GM12878 (cell line): Measurements from ENCODE around the gene ZSCAN20. TPM values are rescaled to one million over a fixed set of nuclear protein-coding genes. Genes with fewer than 3 reads are reported as not detected.
A peak's percentile ranks its signal among the peaks of the same experiment; 100 is the strongest.

Experiments
- ATAC-seq: fragments of 200-7000 bp; cut with Tn5 transposase; 3 replicates; pipeline ENCODE4 v1.9.1; 2020; ENCODE audit warnings: mild to moderate bottlenecking, moderate library complexity
- BruUV-seq: library from RNA; stranded (reverse); fragments of 400-500 nt; replicated peaks from 2 replicates; lab custom pipeline; 2021; lab: Mats Ljungman, UMichigan
- CTCF ChIA-PET: fragments of 300-600 bp; sonication (Branson Sonifier 250); formaldehyde crosslinking; extraction: SDS; loops from one replicate; lab custom pipeline; 2021; ENCODE audit warnings: inconsistent platforms; lab: Yijun Ruan, JAX
- POLR2A ChIA-PET: fragments of 350-600 bp; formaldehyde crosslinking; extraction: SDS; loops from one replicate; lab custom pipeline; 2021; ENCODE audit warnings: inconsistent platforms; lab: Charles Lee
- RAD21 ChIA-PET: fragments of 300-600 bp; sonication (Branson Sonifier 250); formaldehyde crosslinking; loops from one replicate; lab custom pipeline; 2023; ENCODE audit warnings: antibody characterized with exemption; ENCODE audit not compliant: unreplicated experiment; lab: Charles Lee
- SMC1A ChIA-PET: fragments of 300-600 bp; sonication (Branson Sonifier 250); formaldehyde crosslinking; loops from one replicate; lab custom pipeline; 2023; ENCODE audit not compliant: unreplicated experiment, uncharacterized antibody; lab: Charles Lee
- DNase-seq: peaks from one replicate; pipeline ENCODE4 v3.0.0-alpha.2; 2011; ENCODE audit warnings: low read depth, low spot score
- FAIRE-seq: peaks from 3 replicates; lab custom pipeline; 2011; peaks lifted over from hg19 to GRCh38; lab: Jason Lieb, UNC
- H2AFZ ChIP-seq: 2 replicates; pipeline ENCODE4 v1.6.0; 2011; ENCODE audit warnings: low read depth, low read length, control low read depth; ENCODE audit not compliant: control insufficient read depth
- H3K27ac ChIP-seq: 2 replicates; pipeline ENCODE4 v1.5.1; 2011; ENCODE audit warnings: control low read depth; ENCODE audit not compliant: control insufficient read depth, insufficient read depth
- H3K27me3 ChIP-seq, 2 experiments: replicated peaks in 1 of 2; 2 replicates each; pipeline versions ENCODE4 v1.6.0 to v1.6.1; 2011; ENCODE audit warnings: low read length in 1 of 2; ENCODE audit not compliant: control insufficient read depth in 2 of 2, insufficient read depth in 2 of 2
- H3K36me3 ChIP-seq, 2 experiments: 2 replicates each; pipeline ENCODE4 v1.5.1; 2011; ENCODE audit warnings: low read length in 1 of 2; ENCODE audit not compliant: control insufficient read depth in 2 of 2, insufficient read depth in 2 of 2
- H3K4me1 ChIP-seq: 2 replicates; pipeline ENCODE4 v1.6.1; 2011; ENCODE audit warnings: mild to moderate bottlenecking, low read length, moderate library complexity, mixed read lengths; ENCODE audit not compliant: control insufficient read depth, insufficient read depth
- H3K4me2 ChIP-seq: 2 replicates; pipeline ENCODE4 v1.6.0; 2011; ENCODE audit warnings: control low read depth; ENCODE audit not compliant: control insufficient read depth, insufficient read depth
- H3K4me3 ChIP-seq: fragments of 200-600 bp; sonication (generic); 2 replicates; pipeline ENCODE4 v1.5.1; 2016
- H3K79me2 ChIP-seq: 2 replicates; pipeline ENCODE4 v1.6.0; 2011; ENCODE audit warnings: low read length; ENCODE audit not compliant: control insufficient read depth, insufficient read depth
- H3K9ac ChIP-seq: 2 replicates; pipeline ENCODE4 v1.8.0; 2011; ENCODE audit warnings: low read length, control low read depth, mixed read lengths; ENCODE audit not compliant: control insufficient read depth, insufficient read depth
- H3K9me3 ChIP-seq: replicated peaks from 3 replicates; pipeline ENCODE4 v1.5.1; 2011; ENCODE audit warnings: mild to moderate bottlenecking, low read length; ENCODE audit not compliant: control insufficient read depth, insufficient read depth
- H4K20me1 ChIP-seq: 2 replicates; pipeline ENCODE4 v1.6.0; 2011; ENCODE audit not compliant: control insufficient read depth, insufficient read depth
- BCL3 ChIP-seq: IDR thresholded peaks from 2 replicates; pipeline ENCODE4 v1.6.1; 2011; ENCODE audit warnings: borderline replicate concordance, low read depth, mild to moderate bottlenecking, moderate library complexity, low read length; ENCODE audit not compliant: insufficient read depth, poor library complexity, severe bottlenecking
- GABPA ChIP-seq: IDR thresholded peaks from 2 replicates; pipeline ENCODE4 v1.6.1; 2014; ENCODE audit warnings: antibody characterized with exemption, low read depth, mild to moderate bottlenecking, inconsistent platforms
- IKZF2 ChIP-seq, 2 experiments: fragments of 450-650 bp; IDR thresholded peaks; 2 replicates each; pipeline ENCODE4 v1.6.1; 2017; ENCODE audit warnings: mild to moderate bottlenecking in 2 of 2, moderate library complexity in 2 of 2
- KLF5 ChIP-seq: fragments of 450-650 bp; IDR thresholded peaks from 2 replicates; pipeline ENCODE4 v1.6.1; 2014; ENCODE audit warnings: mild to moderate bottlenecking; ENCODE audit not compliant: partially characterized antibody
- LARP7 ChIP-seq: fragments of 450-650 bp; IDR thresholded peaks from 2 replicates; pipeline ENCODE4 v1.6.1; 2017; ENCODE audit warnings: mild to moderate bottlenecking
- MEF2B ChIP-seq: fragments of 450-650 bp; IDR thresholded peaks from 2 replicates; pipeline ENCODE4 v1.6.1; 2018; ENCODE audit warnings: mild to moderate bottlenecking, moderate library complexity; ENCODE audit not compliant: partially characterized antibody, poor library complexity, severe bottlenecking
- MLLT1 ChIP-seq: fragments of 450-650 bp; IDR thresholded peaks from 2 replicates; pipeline ENCODE4 v1.6.1; 2016; ENCODE audit warnings: mild to moderate bottlenecking
- PBX3 ChIP-seq: IDR thresholded peaks from 2 replicates; pipeline ENCODE4 v1.6.1; 2011; ENCODE audit warnings: mild to moderate bottlenecking, low read depth, low read length, moderate library complexity; ENCODE audit not compliant: insufficient replicate concordance
- POU2F2 ChIP-seq: IDR thresholded peaks from 3 replicates; pipeline ENCODE4 v1.6.1; 2011; ENCODE audit warnings: low read depth, mild to moderate bottlenecking, low read length, borderline replicate concordance
- RCOR1 ChIP-seq: conservative IDR thresholded peaks from 2 replicates; pipeline ENCODE4 v1.6.1; 2012; ENCODE audit warnings: low read depth, low read length, improper control_type of control experiment
- SIX5 ChIP-seq: IDR thresholded peaks from 2 replicates; pipeline ENCODE4 v1.6.1; 2011; ENCODE audit warnings: mild to moderate bottlenecking, low read depth, low read length, moderate library complexity; ENCODE audit not compliant: severe bottlenecking
- TBL1XR1 ChIP-seq: IDR thresholded peaks from 2 replicates; pipeline ENCODE4 v1.6.1; 2012; ENCODE audit warnings: low read depth, low read length, improper control_type of control experiment
- ZNF622 ChIP-seq: fragments of 450-650 bp; IDR thresholded peaks from 2 replicates; pipeline ENCODE4 v1.6.1; 2017; ENCODE audit warnings: mild to moderate bottlenecking, inconsistent platforms
- WGBS: methylation state at CpG from one replicate; pipeline ENCODE4 v1.1.6; 2016; ENCODE audit warnings: low lambda C conversion rate; ENCODE audit not compliant: insufficient replicate concordance, insufficient coverage; ENCODE audit errors: missing lambda C conversion rate; 5-methylcytosine and 5-hydroxymethylcytosine counted together
- in situ Hi-C: fragments of 300-500 bp; cut with MboI; formaldehyde crosslinking; loops from 9 replicates; pipeline ENCODE4 v1.14.3; 2018; ENCODE audit warnings: mixed read lengths
- intact Hi-C: fragments of 100-400 bp; cut with micrococcal nuclease; formaldehyde crosslinking; loops from one replicate; pipeline ENCODE4 v1.14.2; 2022; ENCODE audit not compliant: unreplicated experiment
- polyA plus RNA-seq, 11 experiments: library from polyadenylated mRNA; depleted of rRNA in 4 of 11; unstranded in 6 of 11; stranded (reverse) in 5 of 11; fragments of >200 nt; fragmentation: Nextera tagmentation in 4 of 11; fragmentation: Illumina TruSeq in 1 of 11; extraction: Ambion mirVana in 4 of 11; extraction: Trizol in 1 of 11; gene quantifications; 1 replicate in 1 of 11; 2 replicates in 10 of 11; pipeline versions ENCODE4 v1.2.1 to v1.2.3, GENCODE V29; 2011 to 2016; ENCODE audit warnings: inconsistent platforms in 2 of 11, missing spikeins in 2 of 11, low read depth in 1 of 11
- total RNA-seq, 4 experiments: library from RNA; depleted of rRNA in 3 of 4; stranded (reverse); fragments of >200 nt in 3 of 4; fragmentation: Illumina TruSeq in 1 of 4; extraction: Trizol in 1 of 4; gene quantifications; 2 replicates each; pipeline versions ENCODE4 v1.2.1 to v1.2.3, GENCODE V29; 2013 to 2021
- TF ChIP-seq, protein P1 (sequence below): IDR thresholded peaks from 2 replicates; pipeline ENCODE4 v1.6.1; 2011; ENCODE audit warnings: low read depth, mild to moderate bottlenecking, low read length, moderate library complexity, borderline replicate concordance; ENCODE audit errors: extremely low read depth
- TF ChIP-seq, protein P2 (sequence below): fragments of 450-650 bp; conservative IDR thresholded peaks from 2 replicates; pipeline ENCODE4 v1.6.1; 2017; ENCODE audit warnings: mild to moderate bottlenecking, moderate library complexity

The ZSCAN20 gene
- total and polyA plus RNA-seq, 10 of the 15 experiments (the other 5 are each of a cell fraction or from before 2014, with no cell fraction given): 0.35 to 5.1 (median 2.4) TPM

DNA sequence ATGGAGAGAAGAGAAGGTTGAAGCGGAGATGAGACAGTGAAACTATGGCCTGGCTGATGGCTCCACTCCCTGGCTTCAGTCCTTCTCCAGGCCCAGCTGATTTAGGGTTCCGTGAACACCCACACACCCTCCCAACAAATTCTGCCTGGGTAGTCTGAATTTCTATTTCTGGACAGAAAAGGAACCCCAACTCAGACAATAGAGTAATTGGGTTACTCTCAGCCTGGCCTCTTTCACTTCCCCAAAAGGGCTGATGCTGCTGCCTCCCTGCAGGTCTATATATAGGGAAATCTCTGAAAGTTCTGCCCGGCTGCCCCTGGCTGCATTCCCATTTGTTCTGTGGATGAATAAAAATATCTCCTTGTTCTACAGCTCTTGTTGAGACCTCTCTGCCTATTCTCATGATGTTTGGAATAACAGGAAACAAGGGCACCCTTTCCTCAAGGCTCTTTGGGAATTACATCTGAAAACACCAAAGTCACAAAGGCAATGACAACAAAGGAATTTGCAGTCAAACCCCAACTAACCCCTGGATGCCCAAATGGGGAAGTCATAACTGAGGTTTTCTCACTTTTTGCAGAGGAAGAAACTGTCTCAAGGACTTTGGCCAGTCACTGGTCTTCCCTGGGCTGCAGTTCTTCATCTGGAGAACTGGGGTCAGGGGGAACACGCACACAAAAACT is 11.4 kb upstream of the ZSCAN20 start:
- H3K4me1 ChIP-seq: peaks cover 51% of the 10 kb centered on the region
- ChIA-PET SMC1A (interaction anchor here (0.8 to 7.6 kb wide), 4 partner anchors 7 to 334 kb away, joined by 3 to 112 read pairs (median 4); partner anchors contain the start of gene ZSCAN20), CTCF (interaction anchor here (1.1 to 8.5 kb wide), 5 partner anchors 9 to 164 kb away, joined by 3 to 111 read pairs (median 5); partner anchors contain the start of gene ZSCAN20), POLR2A (interaction anchor here (0.6 to 2.4 kb wide), 4 partner anchors 10 to 334 kb away, joined by 3 to 10 read pairs (median 3); partner anchors contain the start of gene ZSCAN20), RAD21 (interaction anchor here (0.9 to 3.1 kb wide), 3 partner anchors 11 to 165 kb away, joined by 4 to 27 read pairs (median 4); partner anchors contain the start of gene ZSCAN20)
- H2AFZ ChIP-seq: no peak overlapping the region
- no TSS peak for BruUV-seq
- peak overlapping the region; percentile 73 for H3K27ac ChIP-seq
- 28% methylated on average over 4 of the region's 4 CpGs for WGBS
- DNase-seq (peak; percentile 67), ATAC-seq (peak; percentile 86), FAIRE-seq (peak; percentile 78)
- no peaks in the 10 kb centered on the region for H3K9me3 ChIP-seq
- peak overlapping the region; percentile 65 for H3K4me2 ChIP-seq
- intact Hi-C loops (loop anchor here (2.0 kb wide), 1 partner anchor 114 kb away; no protein-coding TSS in a partner anchor), in situ Hi-C loops (no loop called here)
- H3K9ac ChIP-seq: peak overlapping the region; percentile 62
- no peaks in the 10 kb centered on the region; the same call in 1 of the 2 replicates for H3K79me2 ChIP-seq
- no peaks in the 10 kb centered on the region for H4K20me1 ChIP-seq
- H3K4me3 ChIP-seq: peak overlapping the region; percentile 49; the same call in 1 of the 2 replicates
- no peaks in the 10 kb centered on the region for H3K36me3 ChIP-seq
- no peaks in the 10 kb centered on the region for H3K27me3 ChIP-seq
- peak; percentile 84 for TF ChIP-seq TBL1XR1
- no peak for TF ChIP-seq LARP7
- TF ChIP-seq MLLT1: 0 out of 2 replicates have a peak, but pooled peaks have one; percentile 30
- peak; percentile 99 to 100 for TF ChIP-seq IKZF2 (IDR thresholded peaks at IDR 0.05)
- TF ChIP-seq KLF5: peak; percentile 52
- TF ChIP-seq, protein P1, sequence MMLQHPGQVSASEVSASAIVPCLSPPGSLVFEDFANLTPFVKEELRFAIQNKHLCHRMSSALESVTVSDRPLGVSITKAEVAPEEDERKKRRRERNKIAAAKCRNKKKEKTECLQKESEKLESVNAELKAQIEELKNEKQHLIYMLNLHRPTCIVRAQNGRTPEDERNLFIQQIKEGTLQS: no peak
- TF ChIP-seq GABPA: no peak
- TF ChIP-seq SIX5: no peak
- TF ChIP-seq MEF2B: peak; percentile 95
- no peak for TF ChIP-seq PBX3
- no peak; the same call in 2 of the 3 replicates for TF ChIP-seq POU2F2
- TF ChIP-seq RCOR1: 0 out of 2 replicates have a peak, but pooled peaks have one; percentile 38
- peak; percentile 57 for TF ChIP-seq BCL3
- no peak for TF ChIP-seq ZNF622
- TF ChIP-seq, protein P2, sequence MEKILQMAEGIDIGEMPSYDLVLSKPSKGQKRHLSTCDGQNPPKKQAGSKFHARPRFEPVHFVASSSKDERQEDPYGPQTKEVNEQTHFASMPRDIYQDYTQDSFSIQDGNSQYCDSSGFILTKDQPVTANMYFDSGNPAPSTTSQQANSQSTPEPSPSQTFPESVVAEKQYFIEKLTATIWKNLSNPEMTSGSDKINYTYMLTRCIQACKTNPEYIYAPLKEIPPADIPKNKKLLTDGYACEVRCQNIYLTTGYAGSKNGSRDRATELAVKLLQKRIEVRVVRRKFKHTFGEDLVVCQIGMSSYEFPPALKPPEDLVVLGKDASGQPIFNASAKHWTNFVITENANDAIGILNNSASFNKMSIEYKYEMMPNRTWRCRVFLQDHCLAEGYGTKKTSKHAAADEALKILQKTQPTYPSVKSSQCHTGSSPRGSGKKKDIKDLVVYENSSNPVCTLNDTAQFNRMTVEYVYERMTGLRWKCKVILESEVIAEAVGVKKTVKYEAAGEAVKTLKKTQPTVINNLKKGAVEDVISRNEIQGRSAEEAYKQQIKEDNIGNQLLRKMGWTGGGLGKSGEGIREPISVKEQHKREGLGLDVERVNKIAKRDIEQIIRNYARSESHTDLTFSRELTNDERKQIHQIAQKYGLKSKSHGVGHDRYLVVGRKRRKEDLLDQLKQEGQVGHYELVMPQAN: peak; percentile 77; the same call in 1 of the 2 replicates
